Measurements from ENCODE around the gene SLC22A15. TPM values are rescaled to one million over a fixed set of nuclear protein-coding genes. Genes with fewer than 3 reads are reported as not detected.

SLC22A15 gene
- total RNA-seq, 1 donor from 2014 or later = 9.8 TPM

GRCh38 chr1:115946116-115946515, 30.2 kb upstream of the SLC22A15 start:
- Mint-ChIP-seq H3K4me3 (ENCODE audit: unreplicated experiment) (no peak overlapping the region), H3K27ac (ENCODE audit: unreplicated experiment) (no peak overlapping the region), H3K27me3 (ENCODE audit: low read depth) (peaks cover 17% of the 10 kb centered on the region), H3K36me3 (ENCODE audit: low read depth) (peaks cover 2% of the 10 kb centered on the region), H3K4me1 (ENCODE audit: low read depth) (no peaks in the 10 kb centered on the region), H3K9me3 (ENCODE audit: low read depth) (no peaks in the 10 kb centered on the region)
- no peak for TF ChIP-seq CTCF (IDR thresholded peaks at IDR 0.05)
- DNase-seq (ENCODE audit: low spot score) = no peak

GRCh38 chr1:115949156-115949555, 27.2 kb upstream of the SLC22A15 start:
- no peaks in the 10 kb centered on the region for H3K4me1 Mint-ChIP-seq (ENCODE audit: low read depth)
- TF ChIP-seq CTCF (IDR thresholded peaks at IDR 0.05) = no peak
- H3K4me3 Mint-ChIP-seq (ENCODE audit: unreplicated experiment) = no peak overlapping the region
- peaks cover 17% of the 10 kb centered on the region for H3K27me3 Mint-ChIP-seq (ENCODE audit: low read depth)
- H3K9me3 Mint-ChIP-seq (ENCODE audit: low read depth) = no peaks in the 10 kb centered on the region
- no peak overlapping the region for H3K27ac Mint-ChIP-seq (ENCODE audit: unreplicated experiment)
- no peak for DNase-seq (ENCODE audit: low spot score)
- peaks cover 2% of the 10 kb centered on the region for H3K36me3 Mint-ChIP-seq (ENCODE audit: low read depth)

- H3K36me3 Mint-ChIP-seq (ENCODE audit: low read depth) = no peaks in the 10 kb centered on the region
- DNase-seq (ENCODE audit: low spot score) = no peak
- no peaks in the 10 kb centered on the region for H3K9me3 Mint-ChIP-seq (ENCODE audit: low read depth)
- no peak overlapping the region for H3K4me3 Mint-ChIP-seq (ENCODE audit: unreplicated experiment)
- H3K4me1 Mint-ChIP-seq (ENCODE audit: low read depth) = no peaks in the 10 kb centered on the region
- H3K27me3 Mint-ChIP-seq (ENCODE audit: low read depth) = peaks cover 22% of the 10 kb centered on the region
- no peak overlapping the region for H3K27ac Mint-ChIP-seq (ENCODE audit: unreplicated experiment)
- TF ChIP-seq CTCF (IDR thresholded peaks at IDR 0.05) = no peak
These were observed 24.8 kb upstream of the SLC22A15 start for GRCh38 chr1:115951560-115951959.

- H3K9me3 Mint-ChIP-seq (ENCODE audit: low read depth) = no peaks in the 10 kb centered on the region
- DNase-seq (ENCODE audit: low spot score) = no peak
- H3K27ac Mint-ChIP-seq (ENCODE audit: unreplicated experiment) = no peak overlapping the region
- no peak overlapping the region for H3K4me3 Mint-ChIP-seq (ENCODE audit: unreplicated experiment)
- no peaks in the 10 kb centered on the region for H3K4me1 Mint-ChIP-seq (ENCODE audit: low read depth)
- peaks cover 25% of the 10 kb centered on the region for H3K27me3 Mint-ChIP-seq (ENCODE audit: low read depth)
- no peak for TF ChIP-seq CTCF (IDR thresholded peaks at IDR 0.05)
- no peaks in the 10 kb centered on the region for H3K36me3 Mint-ChIP-seq (ENCODE audit: low read depth)
These were observed 23.8 kb upstream of the SLC22A15 start for GRCh38 chr1:115952547-115952946.

GRCh38 chr1:115953180-115953579, 23.1 kb upstream of the SLC22A15 start:
- Mint-ChIP-seq H3K4me3 (ENCODE audit: unreplicated experiment) (no peak overlapping the region), H3K4me1 (ENCODE audit: low read depth) (no peaks in the 10 kb centered on the region), H3K9me3 (ENCODE audit: low read depth) (no peaks in the 10 kb centered on the region), H3K27ac (ENCODE audit: unreplicated experiment) (no peak overlapping the region), H3K27me3 (ENCODE audit: low read depth) (peaks cover 29% of the 10 kb centered on the region), H3K36me3 (ENCODE audit: low read depth) (no peaks in the 10 kb centered on the region)
- no peak for TF ChIP-seq CTCF (IDR thresholded peaks at IDR 0.05)
- no peak for DNase-seq (ENCODE audit: low spot score)

All from chondrocyte (in vitro differentiated cells).